GM18502 (cell line): ENCODE measurements around the gene KCNT1.

ENCODE experiments used
- ATAC-seq: cut with Tn5 transposase; IDR thresholded peaks from one replicate; pipeline ENCODE4 v1.9.1; 2021; ENCODE audit warnings: mild to moderate bottlenecking; ENCODE audit not compliant: unreplicated experiment, poor library complexity

KCNT1 gene

GRCh38 chr9:135811801-135812200, 109.8 kb downstream of the KCNT1 start:
- ATAC-seq, result no peak

- no peak for ATAC-seq
These were observed 111.0 kb downstream of the KCNT1 start for GRCh38 chr9:135812961-135813360.

- ATAC-seq, result no peak
These were observed 111.8 kb downstream of the KCNT1 start for GRCh38 chr9:135813671-135814290.

GRCh38 chr9:135814421-135815095, 112.6 kb downstream of the KCNT1 start:
- no peak for ATAC-seq

- ATAC-seq, result no peak
These were observed 113.4 kb downstream of the KCNT1 start for GRCh38 chr9:135815413-135815812.

- no peak for ATAC-seq
These were observed 114.1 kb downstream of the KCNT1 start for GRCh38 chr9:135815830-135816650.

- no peak for ATAC-seq
These were observed 114.6 kb downstream of the KCNT1 start for GRCh38 chr9:135816651-135816970.

- no peak for ATAC-seq
These were observed 116.1 kb downstream of the KCNT1 start for GRCh38 chr9:135817951-135818717.

- no peak for ATAC-seq
These were observed 116.9 kb downstream of the KCNT1 start for GRCh38 chr9:135818718-135819475.

- no peak for ATAC-seq
These were observed 117.9 kb downstream of the KCNT1 start for GRCh38 chr9:135819905-135820304.

GRCh38 chr9:135820661-135821060, 118.7 kb downstream of the KCNT1 start:
- ATAC-seq, result no peak

GRCh38 chr9:135821116-135821515, 119.1 kb downstream of the KCNT1 start:
- no peak for ATAC-seq

- no peak for ATAC-seq
These were observed 119.9 kb downstream of the KCNT1 start for GRCh38 chr9:135821733-135822373.

- ATAC-seq, result no peak
These were observed 120.4 kb downstream of the KCNT1 start for GRCh38 chr9:135822374-135822755.

- no peak for ATAC-seq
These were observed 121.1 kb downstream of the KCNT1 start for GRCh38 chr9:135823036-135823435.

- no peak for ATAC-seq
These were observed 123.6 kb downstream of the KCNT1 start for GRCh38 chr9:135825435-135826187.

GRCh38 chr9:135826188-135826545, 124.2 kb downstream of the KCNT1 start:
- ATAC-seq, result no peak

GRCh38 chr9:135827301-135827700, 125.3 kb downstream of the KCNT1 start:
- ATAC-seq, result no peak
